Esophagus squamous epithelium (tissue), 4 donors: Measurements from ENCODE around the gene HYCC2.

ENCODE experiments used
- CTCF ChIP-seq, 6 experiments: fragments of 450-650 bp in 4 of 6; fragments of 200-600 bp in 2 of 6; sonication (generic) in 2 of 6; IDR thresholded peaks; one replicate each; pipeline ENCODE4 v1.5.1; 2016 to 2019; ENCODE audit warnings: antibody characterized with exemption in 6 of 6, mild to moderate bottlenecking in 4 of 6, moderate library complexity in 4 of 6
- POLR2A ChIP-seq, 4 donors: fragments of 450-650 bp; IDR thresholded peaks; one replicate each; pipeline ENCODE4 v1.6.1; 2017; ENCODE audit warnings: antibody characterized with exemption in 4 of 4, mild to moderate bottlenecking in 4 of 4, moderate library complexity in 3 of 4

- no peak for TF ChIP-seq CTCF (IDR thresholded peaks at IDR 0.05)
- no peak for TF ChIP-seq POLR2A (IDR thresholded peaks at IDR 0.05)
These were observed 22.1 kb upstream of the HYCC2 start for GRCh38 chr2:201093573-201093972.
